Transverse colon (tissue), 4 donors: ENCODE measurements around the gene PLXNC1. TPM values are rescaled to one million over a fixed set of nuclear protein-coding genes. Genes with fewer than 3 reads are reported as not detected.

Experiments
- DNase-seq: peaks from one replicate; pipeline ENCODE4 v3.0.0-alpha.2; 2019
- H3K27ac ChIP-seq, 4 donors: fragments of 200-600 bp; sonication (generic); 2 replicates each; pipeline ENCODE4 v1.5.1; 2016 to 2018; ENCODE audit warnings: inconsistent platforms in 4 of 4
- H3K27me3 ChIP-seq: fragments of 200-600 bp; sonication (generic); 2 replicates; pipeline ENCODE4 v1.5.1; 2017; ENCODE audit warnings: inconsistent platforms
- H3K36me3 ChIP-seq, 4 donors: fragments of 200-600 bp; sonication (generic); 2 replicates each; pipeline ENCODE4 v1.5.1; 2017 to 2019; ENCODE audit warnings: inconsistent platforms in 4 of 4
- H3K4me1 ChIP-seq, 4 donors: fragments of 200-600 bp; sonication (generic); 2 replicates each; pipeline ENCODE4 v1.5.1; 2017 to 2020; ENCODE audit warnings: inconsistent platforms in 4 of 4
- H3K4me3 ChIP-seq, 4 donors: fragments of 200-600 bp; sonication (generic); 1 replicate in 1 of 4; 2 replicates in 3 of 4; pipeline versions ENCODE4 v1.5.1 to v1.6.1; 2017 to 2019; ENCODE audit warnings: inconsistent platforms in 4 of 4
- H3K9me3 ChIP-seq, 2 donors: fragments of 200-600 bp; sonication (generic); 2 replicates each; pipeline ENCODE4 v1.5.1; 2017 to 2019; ENCODE audit warnings: inconsistent platforms in 2 of 2
- CTCF ChIP-seq, 5 experiments: fragments of 200-600 bp in 3 of 5; fragments of 450-650 bp in 2 of 5; sonication (generic) in 3 of 5; IDR thresholded peaks; 1 replicate in 2 of 5; 2 replicates in 3 of 5; pipeline ENCODE4 v1.5.1; 2016 to 2017; ENCODE audit warnings: antibody characterized with exemption in 5 of 5, inconsistent platforms in 3 of 5, mild to moderate bottlenecking in 2 of 5, moderate library complexity in 1 of 5
- EP300 ChIP-seq: sonication (generic); formaldehyde crosslinking; IDR thresholded peaks from one replicate; pipeline ENCODE4 v1.6.1; 2017; ENCODE audit warnings: antibody characterized with exemption, low read depth
- POLR2A ChIP-seq: fragments of 450-650 bp; IDR thresholded peaks from one replicate; pipeline ENCODE4 v1.6.1; 2016; ENCODE audit warnings: antibody characterized with exemption, mild to moderate bottlenecking, moderate library complexity
- POLR2AphosphoS5 ChIP-seq, 3 donors: sonication (generic); formaldehyde crosslinking; IDR thresholded peaks; one replicate each; pipeline ENCODE4 v1.6.1; 2016; ENCODE audit warnings: antibody characterized with exemption in 3 of 3
- WGBS, 2 donors: methylation state at CpG; one replicate each; pipeline ENCODE4 v1.1.5; 2018; ENCODE audit warnings: low coverage in 1 of 2; 5-methylcytosine and 5-hydroxymethylcytosine counted together
- in situ Hi-C, 4 donors: fragments of 200-750 bp; cut with MboI; loops; one replicate each; pipeline versions ENCODE4 v1.15.0 to v1.15.1; 2017; ENCODE audit warnings: low sequenced_read_pairs in 3 of 4, low pct_ligation_motif_present in 1 of 4, low pct_unique_long_range_greater_than_20kb in 1 of 4
- intact Hi-C: fragments of 100-400 bp; cut with DNase I; formaldehyde crosslinking; loops from one replicate; pipeline ENCODE4 v1.15.1; 2023; ENCODE audit warnings: low total_unique reads
- total RNA-seq, 4 donors: library from RNA; depleted of rRNA; stranded (reverse); fragments of >200 nt; gene quantifications; one replicate each; pipeline ENCODE4 v1.1.0, GENCODE V29; 2016

Gene PLXNC1
- total RNA-seq, 4 donors from 2014 or later, result 3.3 to 12.7 (median 6.8) TPM

GRCh38 chr12:94190623-94191022 lies 42.2 kb downstream of the PLXNC1 start:
- H3K9me3 ChIP-seq, result no peaks in the 10 kb centered on the region
- H3K27me3 ChIP-seq, result no peaks in the 10 kb centered on the region
- DNase-seq, result no peak
- no peaks in the 10 kb centered on the region for H3K36me3 ChIP-seq
- H3K4me1 ChIP-seq, result no peaks in the 10 kb centered on the region
- in situ Hi-C loops (no loop called here), intact Hi-C loops (no loop called here)
- 86 to 94% methylated on average over 1 of the region's 2 CpGs for WGBS, 2 donors
- TF ChIP-seq POLR2AphosphoS5 (IDR thresholded peaks at IDR 0.05), result no peak
- TF ChIP-seq CTCF (IDR thresholded peaks at IDR 0.05), result no peak
- no peak for TF ChIP-seq POLR2A
- TF ChIP-seq EP300, result no peak
- no peak overlapping the region for H3K27ac ChIP-seq
- H3K4me3 ChIP-seq, result no peak overlapping the region

GRCh38 chr12:94191023-94191422 lies 42.6 kb downstream of the PLXNC1 start:
- intact Hi-C loops, result no loop called here
- no peak overlapping the region for H3K27ac ChIP-seq
- no peaks in the 10 kb centered on the region for H3K27me3 ChIP-seq
- no peaks in the 10 kb centered on the region for H3K9me3 ChIP-seq
- in situ Hi-C loops, result no loop called here
- no peak for DNase-seq
- H3K4me3 ChIP-seq, result no peak overlapping the region
- 91 to 93% methylated on average over 2 of the region's 2 CpGs for WGBS, 2 donors
- H3K4me1 ChIP-seq, result no peaks in the 10 kb centered on the region
- TF ChIP-seq CTCF (IDR thresholded peaks at IDR 0.05) (no peak), POLR2A (no peak), EP300 (no peak), POLR2AphosphoS5 (IDR thresholded peaks at IDR 0.05) (no peak)
- no peaks in the 10 kb centered on the region for H3K36me3 ChIP-seq

GRCh38 chr12:94191811-94192210 lies 43.4 kb downstream of the PLXNC1 start:
- Histone ChIP-seq H3K4me3 (no peak overlapping the region), H3K9me3 (no peaks in the 10 kb centered on the region), H3K27ac (no peak overlapping the region), H3K4me1 (no peaks in the 10 kb centered on the region), H3K36me3 (no peaks in the 10 kb centered on the region), H3K27me3 (no peaks in the 10 kb centered on the region)
- in situ Hi-C loops (no loop called here), intact Hi-C loops (no loop called here)
- WGBS, 2 donors, result 96 to 100% methylated on average over 1 of the region's 1 CpG
- TF ChIP-seq CTCF (IDR thresholded peaks at IDR 0.05) (no peak), POLR2AphosphoS5 (IDR thresholded peaks at IDR 0.05) (no peak), POLR2A (no peak), EP300 (no peak)
- no peak for DNase-seq

- intact Hi-C loops, result no loop called here
Observed at GRCh38 chr12:94192506-94192905, 44.1 kb downstream of the PLXNC1 start.

More at GRCh38 chr12:94192506-94192905, 44.1 kb downstream of the PLXNC1 start:
- no peaks in the 10 kb centered on the region for H3K36me3 ChIP-seq
- no peaks in the 10 kb centered on the region for H3K4me1 ChIP-seq
- no peak overlapping the region for H3K27ac ChIP-seq
- TF ChIP-seq POLR2AphosphoS5 (IDR thresholded peaks at IDR 0.05), result no peak
- no peak for TF ChIP-seq CTCF (IDR thresholded peaks at IDR 0.05)
- TF ChIP-seq EP300, result no peak
- no peak for TF ChIP-seq POLR2A
- DNase-seq, result no peak
- in situ Hi-C loops, result no loop called here
- H3K4me3 ChIP-seq, result no peak overlapping the region
- no peaks in the 10 kb centered on the region for H3K9me3 ChIP-seq
- no peaks in the 10 kb centered on the region for H3K27me3 ChIP-seq
